Esophagus muscularis mucosa (tissue), 4 donors: ENCODE results near the gene PKP1. TPM values are rescaled to one million over a fixed set of nuclear protein-coding genes. Genes with fewer than 3 reads are reported as not detected.

Experiments
- DNase-seq: peaks from one replicate; pipeline ENCODE4 v3.0.0-alpha.2; 2017; ENCODE audit errors: extremely low spot score
- H3K27ac ChIP-seq, 4 donors: fragments of 200-600 bp; sonication (generic); replicated peaks in 1 of 4; 1 replicate in 3 of 4; 2 replicates in 1 of 4; pipeline ENCODE4 v1.5.1; 2016 to 2019; ENCODE audit warnings: mild to moderate bottlenecking in 1 of 4
- H3K27me3 ChIP-seq, 4 donors: fragments of 200-600 bp; sonication (generic); one replicate each; pipeline versions ENCODE4 v1.5.1 to v1.6.0; 2016 to 2019
- H3K36me3 ChIP-seq, 4 donors: fragments of 200-600 bp; sonication (generic); one replicate each; pipeline ENCODE4 v1.5.1; 2016 to 2019
- H3K4me1 ChIP-seq, 4 donors: fragments of 200-600 bp; sonication (generic); one replicate each; pipeline ENCODE4 v1.5.1; 2016 to 2019
- H3K4me3 ChIP-seq, 4 donors: fragments of 200-600 bp; sonication (generic); 1 replicate in 2 of 4; 2 replicates in 2 of 4; pipeline ENCODE4 v1.5.1; 2016 to 2019; ENCODE audit warnings: mild to moderate bottlenecking in 4 of 4, moderate library complexity in 1 of 4
- H3K9me3 ChIP-seq, 4 donors: fragments of 200-600 bp; sonication (generic); 1 replicate in 3 of 4; 2 replicates in 1 of 4; pipeline ENCODE4 v1.5.1; 2016 to 2019
- EP300 ChIP-seq: sonication (generic); formaldehyde crosslinking; IDR thresholded peaks from one replicate; pipeline ENCODE4 v1.6.1; 2017; ENCODE audit warnings: antibody characterized with exemption
- POLR2A ChIP-seq: fragments of 450-650 bp; IDR thresholded peaks from one replicate; pipeline ENCODE4 v1.6.1; 2017; ENCODE audit warnings: antibody characterized with exemption, moderate library complexity, mild to moderate bottlenecking, low read depth
- POLR2AphosphoS5 ChIP-seq, 2 donors: sonication (generic); formaldehyde crosslinking; IDR thresholded peaks; one replicate each; pipeline ENCODE4 v1.6.1; 2017; ENCODE audit warnings: antibody characterized with exemption in 2 of 2
- WGBS: methylation state at CpG from one replicate; pipeline ENCODE4 v1.1.5; 2018; 5-methylcytosine and 5-hydroxymethylcytosine counted together
- intact Hi-C: fragments of 100-400 bp; cut with DNase I; formaldehyde crosslinking; loops from one replicate; pipeline ENCODE4 v1.15.1; 2023
- total RNA-seq, 4 donors: library from RNA; depleted of rRNA; stranded (reverse); fragments of >200 nt; gene quantifications; one replicate each; pipeline versions ENCODE4 v1.1.0 to v1.2.1, GENCODE V29; 2016
- TF ChIP-seq, protein P1 (sequence below), 3 experiments: fragments of 200-600 bp in 2 of 3; fragments of 450-650 bp in 1 of 3; sonication (generic) in 2 of 3; IDR thresholded peaks; one replicate each; pipeline ENCODE4 v1.5.1; 2017 to 2019; ENCODE audit warnings: antibody characterized with exemption in 3 of 3, mild to moderate bottlenecking in 2 of 3, moderate library complexity in 1 of 3

Gene PKP1
- total RNA-seq, 4 donors from 2014 or later = 0.50 to 1.9 (median 1.3) TPM

GRCh38 chr1:201312298-201312697 lies 29.0 kb downstream of the PKP1 start:
- Histone ChIP-seq H3K27ac (no peak overlapping the region), H3K4me3 (no peak overlapping the region), H3K4me1 (peaks cover 27 to 42% (median 34%) of the 10 kb centered on the region in 4 donors), H3K36me3 (no peaks in the 10 kb centered on the region), H3K9me3 (no peaks in the 10 kb centered on the region), H3K27me3 (no peaks in the 10 kb centered on the region)
- no peak for DNase-seq
- WGBS = 93% methylated on average over 4 of the region's 7 CpGs
- no peak for TF ChIP-seq EP300
- intact Hi-C loops = no loop called here

DNA sequence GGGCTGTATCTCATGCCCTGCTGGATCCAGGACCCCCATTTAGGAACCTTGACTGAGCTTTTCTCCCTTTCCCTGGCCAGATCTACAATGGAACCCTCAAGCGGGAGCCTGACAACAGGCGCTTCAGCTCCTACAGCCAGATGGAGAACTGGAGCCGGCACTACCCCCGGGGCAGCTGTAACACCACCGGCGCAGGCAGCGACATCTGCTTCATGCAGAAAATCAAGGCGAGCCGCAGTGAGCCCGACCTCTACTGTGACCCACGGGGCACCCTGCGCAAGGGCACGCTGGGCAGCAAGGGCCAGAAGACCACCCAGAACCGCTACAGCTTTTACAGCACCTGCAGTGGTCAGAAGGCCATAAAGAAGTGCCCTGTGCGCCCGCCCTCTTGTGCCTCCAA lies 29.8 kb downstream of the PKP1 start:
- Histone ChIP-seq H3K4me1 (peaks cover 26 to 34% (median 30%) of the 10 kb centered on the region in 4 donors), H3K4me3 (no peak overlapping the region), H3K27me3 (no peaks in the 10 kb centered on the region), H3K9me3 (no peaks in the 10 kb centered on the region), H3K36me3 (no peaks in the 10 kb centered on the region), H3K27ac (no peak overlapping the region)
- intact Hi-C loops = no loop called here
- WGBS = 84% methylated on average over 10 of the region's 16 CpGs
- DNase-seq = no peak
- TF ChIP-seq, protein P1, sequence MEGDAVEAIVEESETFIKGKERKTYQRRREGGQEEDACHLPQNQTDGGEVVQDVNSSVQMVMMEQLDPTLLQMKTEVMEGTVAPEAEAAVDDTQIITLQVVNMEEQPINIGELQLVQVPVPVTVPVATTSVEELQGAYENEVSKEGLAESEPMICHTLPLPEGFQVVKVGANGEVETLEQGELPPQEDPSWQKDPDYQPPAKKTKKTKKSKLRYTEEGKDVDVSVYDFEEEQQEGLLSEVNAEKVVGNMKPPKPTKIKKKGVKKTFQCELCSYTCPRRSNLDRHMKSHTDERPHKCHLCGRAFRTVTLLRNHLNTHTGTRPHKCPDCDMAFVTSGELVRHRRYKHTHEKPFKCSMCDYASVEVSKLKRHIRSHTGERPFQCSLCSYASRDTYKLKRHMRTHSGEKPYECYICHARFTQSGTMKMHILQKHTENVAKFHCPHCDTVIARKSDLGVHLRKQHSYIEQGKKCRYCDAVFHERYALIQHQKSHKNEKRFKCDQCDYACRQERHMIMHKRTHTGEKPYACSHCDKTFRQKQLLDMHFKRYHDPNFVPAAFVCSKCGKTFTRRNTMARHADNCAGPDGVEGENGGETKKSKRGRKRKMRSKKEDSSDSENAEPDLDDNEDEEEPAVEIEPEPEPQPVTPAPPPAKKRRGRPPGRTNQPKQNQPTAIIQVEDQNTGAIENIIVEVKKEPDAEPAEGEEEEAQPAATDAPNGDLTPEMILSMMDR (IDR thresholded peaks at IDR 0.05) = no peak
- TF ChIP-seq POLR2AphosphoS5 (IDR thresholded peaks at IDR 0.05) (no peak), POLR2A (no peak), EP300 (no peak)

DNA sequence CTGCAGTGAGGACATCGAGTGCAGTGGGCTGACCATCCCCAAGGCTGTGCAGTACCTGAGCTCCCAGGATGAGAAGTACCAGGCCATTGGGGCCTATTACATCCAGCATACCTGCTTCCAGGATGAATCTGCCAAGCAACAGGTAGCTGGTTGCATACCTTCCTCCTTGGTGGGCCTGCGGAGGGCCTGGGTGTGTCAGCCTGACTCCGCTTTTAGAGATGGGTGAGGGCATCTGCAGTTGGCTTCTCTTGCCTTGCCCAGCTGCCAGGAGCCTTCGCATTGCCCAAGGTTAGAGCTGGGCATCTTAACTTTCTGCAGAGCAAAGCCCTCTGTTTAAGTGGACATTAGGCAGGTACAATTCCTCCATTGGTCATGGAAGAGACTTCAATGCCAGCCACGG lies 33.2 kb downstream of the PKP1 start:
- intact Hi-C loops = no loop called here
- Histone ChIP-seq H3K27me3 (no peaks in the 10 kb centered on the region), H3K4me3 (no peak overlapping the region), H3K36me3 (no peaks in the 10 kb centered on the region), H3K9me3 (no peaks in the 10 kb centered on the region), H3K4me1 (peaks cover 0 to 3% (median under 1%) of the 10 kb centered on the region in 4 donors), H3K27ac (no peak overlapping the region)
- TF ChIP-seq POLR2A = no peak
- no peak for TF ChIP-seq POLR2AphosphoS5 (IDR thresholded peaks at IDR 0.05)
- TF ChIP-seq, protein P1 (IDR thresholded peaks at IDR 0.05) = no peak
- TF ChIP-seq EP300 = no peak
- no peak for DNase-seq
- WGBS = 93% methylated on average over 3 of the region's 5 CpGs

DNA sequence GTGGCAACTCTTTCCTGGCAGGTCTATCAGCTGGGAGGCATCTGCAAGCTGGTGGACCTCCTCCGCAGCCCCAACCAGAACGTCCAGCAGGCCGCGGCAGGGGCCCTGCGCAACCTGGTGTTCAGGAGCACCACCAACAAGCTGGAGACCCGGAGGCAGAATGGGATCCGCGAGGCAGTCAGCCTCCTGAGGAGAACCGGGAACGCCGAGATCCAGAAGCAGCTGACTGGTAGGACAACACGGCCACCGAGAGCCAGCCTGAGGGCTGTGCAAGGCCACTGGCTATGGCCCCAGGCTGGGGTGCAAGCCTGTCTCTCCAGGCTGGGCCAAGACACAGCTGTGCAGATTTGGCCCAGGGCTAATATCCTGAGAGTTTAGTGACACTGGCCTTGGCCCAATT lies 34.2 kb downstream of the PKP1 start:
- no peaks in the 10 kb centered on the region for H3K4me1 ChIP-seq
- no peaks in the 10 kb centered on the region for H3K27me3 ChIP-seq
- intact Hi-C loops = no loop called here
- 93% methylated on average over 6 of the region's 13 CpGs for WGBS
- H3K36me3 ChIP-seq = no peaks in the 10 kb centered on the region
- H3K27ac ChIP-seq = no peak overlapping the region
- TF ChIP-seq POLR2A (no peak), EP300 (no peak), POLR2AphosphoS5 (IDR thresholded peaks at IDR 0.05) (no peak)
- TF ChIP-seq, protein P1 (IDR thresholded peaks at IDR 0.05) = no peak
- no peak overlapping the region for H3K4me3 ChIP-seq
- DNase-seq = no peak
- no peaks in the 10 kb centered on the region for H3K9me3 ChIP-seq

DNA sequence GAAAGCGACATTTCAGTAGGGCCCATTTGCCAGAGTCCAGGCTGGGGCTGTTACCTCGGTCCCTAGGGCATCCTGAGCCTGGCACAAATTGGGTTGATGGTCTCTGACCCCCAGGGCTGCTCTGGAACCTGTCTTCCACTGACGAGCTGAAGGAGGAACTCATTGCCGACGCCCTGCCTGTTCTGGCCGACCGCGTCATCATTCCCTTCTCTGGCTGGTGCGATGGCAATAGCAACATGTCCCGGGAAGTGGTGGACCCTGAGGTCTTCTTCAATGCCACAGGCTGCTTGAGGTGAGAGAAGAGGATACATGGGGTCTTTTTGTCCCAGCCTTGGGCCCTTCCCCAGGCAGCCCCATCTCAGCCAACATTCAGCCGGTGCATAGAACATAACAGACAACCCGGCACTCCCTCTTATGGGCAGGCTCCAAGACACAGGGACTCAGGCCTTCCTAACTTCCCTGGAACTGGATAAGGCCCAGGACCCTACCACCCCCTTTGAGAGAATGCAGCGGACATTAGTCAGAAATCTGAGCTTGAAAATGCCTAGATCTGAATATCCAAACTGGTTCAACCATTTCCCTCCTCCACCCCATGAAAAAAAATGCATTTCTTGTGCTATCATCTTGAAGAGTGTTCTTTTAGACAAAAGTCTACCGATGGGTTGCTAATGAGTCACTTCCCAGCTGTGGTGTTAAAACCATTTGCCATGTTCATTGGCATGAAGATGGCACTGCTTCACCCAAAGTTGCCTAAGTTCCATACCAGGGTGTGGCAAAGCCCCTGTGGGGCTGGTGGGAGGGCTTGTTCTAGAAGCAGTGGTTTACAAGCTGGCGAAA lies 35.4 kb downstream of the PKP1 start:
- Histone ChIP-seq H3K27ac (no peak overlapping the region), H3K4me3 (no peak overlapping the region), H3K27me3 (no peaks in the 10 kb centered on the region), H3K36me3 (no peaks in the 10 kb centered on the region), H3K9me3 (no peaks in the 10 kb centered on the region), H3K4me1 (no peaks in the 10 kb centered on the region)
- DNase-seq = no peak
- TF ChIP-seq EP300 (no peak), POLR2A (no peak), POLR2AphosphoS5 (IDR thresholded peaks at IDR 0.05) (no peak)
- TF ChIP-seq, protein P1 (IDR thresholded peaks at IDR 0.05) = no peak
- 86% methylated on average over 7 of the region's 15 CpGs for WGBS
- intact Hi-C loops = no loop called here
